NCI-H1105 (cell line): Measurements from ENCODE around the gene SORBS2.

ENCODE experiments used
- DNase-seq: peaks from one replicate; lab custom pipeline; 2025; lab: John Stamatoyannopoulos, UW

The SORBS2 gene

DNA sequence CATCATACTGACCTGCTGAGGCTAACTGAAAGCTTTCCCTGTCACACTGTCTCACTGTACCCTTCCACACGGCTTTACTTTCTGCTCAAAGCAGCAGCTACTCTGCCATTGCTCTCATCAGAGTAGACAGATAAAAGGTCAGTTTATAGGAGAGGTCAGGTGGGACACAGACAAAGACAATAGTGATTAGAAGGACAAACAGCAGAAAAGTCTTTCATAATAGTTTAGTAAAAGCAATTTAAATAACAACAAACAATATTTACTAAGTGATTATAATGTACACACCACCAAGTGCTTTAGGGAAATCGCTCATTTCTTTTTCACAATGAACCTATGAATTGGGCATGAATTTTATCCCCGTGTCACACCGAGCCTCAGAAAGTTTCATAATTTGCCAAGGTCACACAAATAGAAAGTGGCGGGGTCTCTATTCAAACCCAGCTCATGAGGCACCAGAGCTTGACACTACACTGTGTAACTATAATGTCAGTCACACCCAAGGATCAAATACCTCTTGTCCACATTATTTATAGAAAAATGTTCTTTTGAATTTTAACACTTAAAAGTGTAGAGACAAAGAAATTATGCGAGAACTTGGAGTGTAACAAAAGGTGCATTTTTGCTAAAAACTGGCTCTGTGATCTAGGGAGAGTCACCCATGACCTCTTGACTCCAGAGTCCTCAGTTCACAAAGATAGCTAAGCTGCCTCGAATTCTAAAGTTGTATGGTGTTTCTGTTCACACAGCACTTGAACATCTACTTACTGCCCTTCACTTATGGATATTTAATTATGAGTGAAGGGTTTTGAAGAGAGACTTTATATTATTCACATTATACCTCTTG lies 24.5 kb upstream of the SORBS2 start:
- no peak for DNase-seq

DNA sequence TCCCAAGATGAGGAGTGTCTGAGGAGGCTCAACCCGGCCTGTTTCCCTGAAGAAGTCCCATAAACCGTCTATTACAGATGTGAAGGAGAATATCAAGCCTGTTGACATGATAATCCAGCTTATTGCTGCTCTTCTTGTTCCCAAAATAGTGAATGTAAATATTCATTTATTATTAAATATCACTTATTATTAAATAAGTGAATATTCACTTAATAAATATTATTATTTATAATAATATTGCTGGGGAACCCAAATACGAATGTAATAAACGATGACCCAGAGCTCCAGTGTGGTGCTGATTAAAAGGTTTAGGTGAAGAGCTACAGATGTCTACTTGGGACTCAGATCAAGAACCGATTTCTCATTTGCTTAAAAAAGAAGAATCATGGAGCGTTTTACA lies 23.8 kb upstream of the SORBS2 start:
- no peak for DNase-seq

DNA sequence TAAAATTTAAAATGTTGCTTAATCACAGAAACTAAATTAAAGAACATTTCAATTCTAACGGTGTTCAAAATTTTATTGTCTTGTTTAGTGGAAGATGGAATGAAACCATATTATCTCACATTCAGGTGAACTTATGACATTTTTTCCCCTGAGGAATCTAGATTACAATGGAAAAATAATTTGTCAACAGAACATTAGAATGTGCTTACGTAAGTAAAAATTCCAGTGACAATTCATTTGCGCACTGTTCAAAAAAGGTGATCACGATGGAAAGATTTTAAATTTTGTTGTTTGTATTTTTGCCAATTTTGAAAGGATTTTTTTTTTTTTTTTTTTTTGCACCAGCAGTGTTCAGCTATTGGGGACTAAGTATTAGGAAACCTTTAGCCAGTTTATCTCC lies 23.3 kb upstream of the SORBS2 start:
- DNase-seq, result no peak

DNA sequence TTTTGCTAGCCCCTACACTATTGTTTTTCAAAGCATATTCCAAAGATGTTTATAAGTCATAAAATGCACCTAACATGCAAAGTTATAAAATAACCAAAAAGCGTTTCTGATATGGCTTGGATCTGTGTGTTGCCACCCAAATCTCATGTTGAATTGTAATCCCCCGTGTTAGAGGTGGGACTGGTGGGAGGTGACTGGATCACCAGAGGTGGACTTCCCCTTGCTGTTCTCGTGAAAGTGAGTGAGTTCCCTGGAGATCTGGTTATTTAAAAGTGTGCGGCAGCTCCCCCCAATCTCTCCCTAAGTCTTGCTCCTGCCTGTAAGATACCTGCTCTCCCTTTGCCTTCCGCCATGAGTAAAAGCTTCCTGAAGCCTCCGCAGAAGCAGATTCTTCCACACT lies 22.8 kb upstream of the SORBS2 start:
- no peak for DNase-seq

DNA sequence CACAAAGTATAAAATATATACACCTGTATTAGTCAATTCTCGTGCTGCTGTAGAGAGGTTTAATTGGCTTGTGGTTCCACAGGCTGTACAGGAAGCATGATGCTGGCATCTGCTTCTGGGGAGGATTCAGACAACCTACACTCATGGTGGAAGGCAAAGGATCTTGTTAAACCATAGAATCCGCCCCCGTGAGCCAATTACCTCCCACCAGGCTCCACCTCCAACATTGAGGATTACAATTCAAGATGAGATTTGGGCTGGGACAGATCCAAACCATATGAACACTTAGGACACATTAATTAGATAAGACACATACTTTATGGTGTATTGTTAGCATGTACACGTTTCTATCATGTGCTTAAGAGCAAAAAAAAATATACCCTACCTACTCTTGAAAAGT lies 22.1 kb upstream of the SORBS2 start:
- DNase-seq, result no peak

DNA sequence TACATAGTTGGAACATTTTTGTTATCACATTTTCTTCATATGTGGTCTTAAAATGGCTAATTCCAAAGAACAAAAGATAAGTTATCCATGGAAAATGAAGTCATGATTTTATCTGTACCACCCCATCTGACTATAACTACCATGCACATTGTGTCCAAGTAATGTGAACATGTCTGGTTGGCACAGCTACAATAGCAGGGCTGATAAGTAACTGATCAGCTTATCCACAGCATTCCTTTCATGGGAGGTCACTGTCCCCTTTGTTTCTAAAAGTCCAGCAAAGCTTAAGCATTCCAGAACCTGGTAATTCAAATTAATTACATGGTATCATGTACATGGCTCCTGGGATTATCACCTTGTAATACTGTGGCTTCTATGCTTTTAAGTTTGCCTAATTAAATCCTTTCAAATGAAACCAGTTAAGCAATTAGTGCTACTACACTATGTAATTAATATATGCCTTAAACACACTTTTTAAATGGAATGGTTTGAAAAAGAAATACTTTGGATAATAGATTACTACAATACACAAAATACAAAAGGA lies 21.1 kb upstream of the SORBS2 start:
- DNase-seq, result no peak

DNA sequence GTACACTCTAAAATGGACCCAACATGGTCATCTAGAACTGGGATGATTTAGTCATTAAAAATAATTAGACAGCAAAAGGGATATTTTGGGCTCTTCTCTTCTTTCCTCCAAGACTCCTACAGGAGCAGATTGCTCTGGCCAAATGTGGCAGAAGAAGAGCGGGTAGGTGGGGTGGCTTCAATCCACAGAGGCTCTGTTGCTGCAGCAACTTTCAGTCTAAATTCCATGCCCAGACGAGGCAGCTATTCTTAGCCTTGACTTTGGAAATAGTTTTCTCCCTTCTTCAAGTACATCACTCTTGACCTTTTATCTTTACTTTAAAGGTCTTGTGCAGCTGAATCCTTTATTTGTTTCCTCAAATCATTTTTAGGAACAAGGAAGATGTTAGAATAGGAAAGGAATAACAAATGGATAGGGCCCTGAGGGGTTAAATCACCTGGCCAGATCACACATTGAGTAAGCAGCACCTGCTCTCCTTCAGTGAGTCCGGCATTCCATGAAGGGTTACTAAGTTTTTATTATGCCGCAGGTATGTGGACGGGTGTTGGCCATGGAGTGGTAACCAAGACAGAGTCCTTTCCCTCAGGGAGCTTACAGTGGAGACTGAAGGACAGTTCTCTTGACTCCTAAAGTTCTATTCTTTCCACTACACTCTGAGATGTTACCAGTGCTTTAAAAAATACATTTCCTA lies 19.3 kb upstream of the SORBS2 start:
- DNase-seq, result no peak

DNA sequence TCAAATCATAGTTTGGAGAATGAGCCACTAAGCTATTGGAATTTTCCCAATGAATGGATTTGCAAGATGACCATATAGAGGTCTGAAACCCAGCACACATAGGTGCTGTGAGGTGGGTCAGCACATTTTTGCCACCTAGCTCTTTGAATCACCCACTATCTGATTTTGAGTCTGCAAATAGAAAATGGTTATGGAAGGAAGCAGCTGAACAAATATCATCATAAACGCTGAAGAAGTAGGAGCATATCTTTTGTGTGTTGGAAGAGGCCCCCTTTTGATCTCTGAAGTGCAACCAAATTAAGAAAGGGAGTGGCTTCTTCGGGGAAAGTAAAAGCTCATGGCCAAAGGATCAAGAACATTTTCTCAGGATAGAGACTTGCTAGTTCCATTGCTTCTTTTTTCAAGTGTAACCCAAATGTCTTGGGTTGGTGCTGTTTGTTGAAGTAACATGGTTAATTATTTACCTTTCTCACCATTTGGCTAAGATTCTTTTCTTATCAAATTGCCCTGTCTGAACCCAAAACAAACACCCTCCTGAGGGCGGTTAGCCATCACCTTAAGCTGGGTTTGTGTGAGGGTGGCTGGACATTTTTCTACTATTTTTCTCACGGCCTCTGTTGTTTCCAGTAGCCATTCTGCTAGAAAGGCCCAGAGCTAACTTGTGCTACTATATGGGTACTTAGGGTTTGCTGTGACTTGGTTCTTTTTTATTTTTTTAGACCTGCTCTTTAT lies 18.4 kb upstream of the SORBS2 start:
- DNase-seq, result no peak

DNA sequence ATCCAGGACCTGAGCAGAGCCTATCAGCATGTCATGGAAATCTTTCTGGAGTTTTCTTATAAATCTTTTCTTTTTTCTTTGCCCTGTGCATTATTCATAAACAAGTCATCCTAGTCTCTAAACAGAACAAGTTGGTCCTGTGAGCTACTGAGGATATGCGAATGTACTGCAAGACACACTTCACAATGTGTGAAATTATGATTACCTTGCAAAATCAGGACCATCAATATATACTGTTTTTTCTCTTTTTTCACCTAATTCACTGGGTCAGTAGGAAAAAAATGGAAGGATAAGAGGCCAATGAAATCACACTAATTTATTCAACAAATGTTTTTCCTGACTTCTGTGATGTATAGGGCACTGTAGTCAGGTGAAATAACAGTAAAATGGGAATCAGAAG lies 14.4 kb upstream of the SORBS2 start:
- DNase-seq, result no peak

DNA sequence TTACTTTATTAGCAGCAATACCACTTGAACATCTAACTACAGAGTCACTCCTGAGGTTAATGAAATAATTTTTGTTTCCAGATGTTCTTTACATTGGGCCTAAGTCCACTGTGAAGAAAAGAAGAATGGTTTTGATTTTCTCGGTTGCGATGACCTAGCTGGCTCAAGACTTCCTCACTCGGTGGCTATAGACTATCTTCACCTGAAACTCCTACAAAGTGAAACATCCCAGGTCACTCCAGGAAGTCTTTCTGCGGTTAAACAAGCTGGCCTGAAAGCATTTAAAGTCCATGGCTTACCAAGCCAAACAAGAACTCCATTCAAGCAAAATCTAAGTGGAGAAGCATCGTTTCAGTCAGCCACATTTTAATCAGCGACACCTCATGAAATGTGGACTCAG lies 13.7 kb upstream of the SORBS2 start:
- no peak for DNase-seq

DNA sequence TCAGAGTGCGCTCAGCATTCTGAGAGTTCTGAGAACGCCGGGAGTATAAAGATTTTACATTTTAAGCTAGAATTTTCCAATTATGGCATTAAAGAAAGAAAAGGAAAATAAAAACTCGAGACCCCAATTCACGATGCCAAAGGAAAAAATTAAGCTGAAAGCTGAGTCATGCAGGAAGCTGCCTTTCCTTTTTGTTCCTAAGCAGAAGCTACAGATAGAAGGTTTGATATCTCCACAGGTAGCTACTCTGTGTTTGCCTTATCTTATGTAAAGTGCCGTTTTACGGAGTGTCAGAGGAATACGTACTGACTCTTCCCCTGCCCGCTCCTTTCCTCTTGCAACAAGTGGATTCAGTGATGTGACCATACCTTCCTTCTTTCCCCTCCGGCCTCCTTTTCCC lies 10.8 kb upstream of the SORBS2 start:
- DNase-seq, result no peak

DNA sequence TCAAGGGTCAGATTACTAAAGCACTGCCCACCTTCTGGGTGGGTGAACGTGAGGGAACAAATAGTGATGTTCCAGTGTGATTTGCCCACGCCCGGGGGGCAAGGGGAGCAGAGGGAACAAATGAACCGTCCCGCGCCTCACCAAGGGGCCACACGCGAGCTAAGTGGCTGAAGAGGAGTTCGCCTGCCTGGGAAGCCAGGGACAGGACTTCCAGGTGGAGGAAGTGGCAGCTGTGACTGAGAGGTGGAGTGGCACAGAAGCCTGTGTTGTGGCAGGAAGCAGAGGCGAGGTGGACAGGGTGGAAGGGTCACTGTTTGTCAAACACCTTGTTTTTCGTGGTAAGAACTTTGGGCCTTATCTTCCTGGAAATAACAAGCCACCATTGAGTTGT lies 9.0 kb upstream of the SORBS2 start:
- no peak for DNase-seq

DNA sequence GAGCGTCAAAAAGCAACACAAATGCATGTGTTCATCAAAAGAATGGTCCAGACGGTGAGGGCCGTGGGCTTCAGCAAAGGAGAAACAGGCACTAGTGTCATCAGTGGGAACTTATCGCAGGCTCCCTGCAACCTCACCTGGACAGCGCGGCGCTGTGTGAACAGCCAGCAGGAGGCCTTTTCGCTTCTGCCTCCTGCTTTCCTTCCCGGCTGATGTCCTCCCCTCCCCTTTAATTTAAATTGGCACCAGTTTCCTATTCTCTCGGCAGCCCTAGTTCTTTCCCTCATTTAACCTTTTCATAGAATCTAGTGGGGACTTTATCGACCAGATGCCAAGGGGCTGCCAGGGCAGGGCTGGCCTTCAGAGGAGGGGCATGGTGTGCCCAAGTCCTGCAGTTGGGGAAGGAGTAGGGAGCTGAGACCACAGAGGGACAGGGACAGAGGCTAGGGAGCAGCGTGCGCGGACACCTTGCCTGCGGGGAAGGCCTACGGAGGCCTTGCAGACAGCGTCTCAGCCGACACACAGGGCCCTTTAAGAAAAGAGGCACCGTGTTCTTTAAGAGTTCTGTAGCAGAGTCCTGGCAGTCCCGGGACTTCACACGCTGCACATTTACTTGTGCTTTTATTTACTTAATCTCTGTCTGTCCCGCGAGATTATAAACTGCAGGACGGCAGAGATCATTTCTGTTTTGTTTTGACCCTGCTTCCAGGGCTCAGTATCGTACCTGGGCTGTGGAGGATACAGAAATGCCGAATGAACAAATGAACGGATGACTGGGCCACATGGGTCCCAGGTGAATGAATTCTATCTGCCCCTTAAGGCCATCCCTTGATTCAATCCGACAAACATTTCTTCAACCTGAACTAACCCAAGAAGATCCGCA lies 8.4 kb upstream of the SORBS2 start:
- no peak for DNase-seq

DNA sequence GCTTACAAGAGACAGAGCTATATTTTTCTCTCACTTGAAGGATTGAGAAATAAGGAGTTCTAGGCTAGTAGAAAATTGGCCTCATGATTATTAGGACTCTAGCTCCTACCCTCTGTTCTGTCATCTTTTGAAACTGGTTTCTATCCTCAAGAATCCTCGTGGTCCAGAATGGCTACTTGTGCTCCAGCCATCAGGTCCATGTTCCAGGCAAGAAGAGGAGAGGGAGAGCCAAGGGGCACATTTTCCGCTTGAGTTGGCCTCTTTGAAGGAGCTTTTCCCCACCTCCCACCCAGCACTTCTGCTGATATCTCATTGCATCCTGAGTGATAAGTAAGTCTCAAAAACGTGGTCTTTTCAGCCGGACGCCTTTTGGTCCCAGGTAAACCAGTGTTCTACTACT lies 7.2 kb upstream of the SORBS2 start:
- no peak for DNase-seq

DNA sequence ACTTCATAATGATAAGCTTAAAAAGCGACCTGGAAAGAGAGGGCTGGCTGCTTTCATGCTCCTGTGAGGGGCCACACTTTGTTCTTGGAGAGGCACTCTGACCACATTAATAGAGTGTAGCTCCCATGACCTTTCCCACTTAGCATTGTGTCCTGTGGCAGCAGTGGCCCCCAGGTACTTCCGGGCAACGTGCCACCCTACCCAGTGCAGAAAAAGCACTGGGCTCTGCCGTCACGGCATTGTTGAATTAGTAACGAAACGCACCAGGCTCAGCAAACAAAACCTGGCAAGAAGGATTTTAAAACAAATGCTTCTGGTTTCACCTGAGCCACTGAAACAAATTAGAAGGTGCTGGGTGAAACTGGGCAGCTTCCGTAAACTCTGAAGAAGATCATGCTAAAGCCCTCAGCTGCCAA lies 5.4 kb upstream of the SORBS2 start:
- DNase-seq, result no peak

DNA sequence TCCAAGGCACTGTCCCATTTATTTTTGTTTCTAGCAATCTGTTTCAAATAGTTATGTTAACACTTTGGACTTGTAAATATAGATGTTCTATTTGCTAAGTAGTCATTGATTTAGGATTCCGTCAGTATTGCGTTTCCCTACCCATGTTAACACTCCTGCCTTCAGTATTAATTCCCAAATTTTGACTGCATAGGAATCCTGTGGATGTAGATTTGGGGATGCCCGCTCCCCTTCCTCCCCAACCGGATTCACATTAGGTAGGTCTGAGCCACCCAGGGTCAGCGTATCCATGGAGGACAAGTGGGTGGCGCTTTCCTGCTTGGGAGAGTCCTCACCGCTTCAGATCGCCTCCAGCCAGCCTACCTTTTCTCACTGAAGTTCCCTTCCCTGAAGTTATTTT lies 1.1 kb upstream of the SORBS2 start:
- no peak for DNase-seq

DNA sequence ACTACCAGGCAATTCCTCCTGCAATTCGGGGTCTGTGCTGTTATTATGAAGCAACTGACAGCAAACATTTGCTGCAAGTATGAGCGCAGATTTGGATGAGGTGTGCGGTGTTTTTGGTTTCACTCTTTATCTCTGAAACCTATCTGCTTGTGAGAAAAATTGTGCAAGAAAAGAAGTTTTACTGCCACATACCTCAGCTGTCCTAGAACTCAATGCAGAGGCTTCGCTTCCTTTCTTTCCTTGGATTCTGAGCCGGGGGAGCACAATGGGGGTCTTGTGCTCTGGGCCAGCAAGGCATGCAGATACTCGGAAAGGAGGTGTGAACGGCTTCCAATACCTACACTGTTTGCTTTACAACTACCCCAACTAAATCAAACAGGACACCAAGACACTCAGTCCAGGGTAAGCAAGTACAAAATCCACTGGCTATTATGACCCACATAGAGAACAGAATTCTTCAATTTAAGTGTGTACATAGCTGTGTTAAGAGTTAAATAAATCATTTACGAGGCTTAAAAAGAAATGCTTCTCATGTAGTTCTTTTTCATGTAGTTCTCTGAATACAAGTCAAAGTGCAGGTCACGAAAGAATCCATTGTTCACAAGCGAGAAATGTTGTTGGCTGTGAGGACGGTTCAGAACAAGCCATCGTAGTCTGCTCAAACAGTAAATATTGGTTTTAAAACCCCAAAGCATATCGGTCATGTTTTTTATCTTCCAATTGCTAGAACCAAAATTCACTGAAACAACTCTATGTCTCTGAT lies 1.1 kb downstream of the SORBS2 start:
- DNase-seq, result no peak

DNA sequence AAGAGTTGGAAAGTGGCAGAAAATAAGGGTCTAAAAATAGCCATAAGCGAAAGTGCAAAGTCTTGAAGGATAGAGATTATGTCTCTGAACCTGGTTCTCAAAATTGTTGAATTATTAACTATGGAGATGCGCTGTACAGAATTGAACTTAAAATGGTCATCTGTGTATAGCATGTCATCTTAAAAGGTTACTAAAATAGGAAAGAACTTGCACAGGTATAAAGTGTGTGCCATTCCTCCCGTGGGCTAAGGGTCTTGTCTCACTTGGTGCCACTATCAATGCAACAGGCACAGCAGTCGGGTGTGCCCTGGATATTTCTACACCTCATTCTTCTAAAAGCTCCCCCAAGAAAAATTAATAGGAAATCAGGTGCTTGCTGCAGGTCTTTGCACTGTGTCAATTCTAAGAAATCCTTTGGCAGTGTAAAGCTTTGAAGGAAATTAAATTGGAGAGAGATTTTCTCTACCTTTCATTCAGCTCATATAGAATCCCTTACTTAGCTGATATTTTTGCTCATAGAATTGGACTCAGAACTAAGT lies 2.4 kb downstream of the SORBS2 start:
- DNase-seq, result no peak

DNA sequence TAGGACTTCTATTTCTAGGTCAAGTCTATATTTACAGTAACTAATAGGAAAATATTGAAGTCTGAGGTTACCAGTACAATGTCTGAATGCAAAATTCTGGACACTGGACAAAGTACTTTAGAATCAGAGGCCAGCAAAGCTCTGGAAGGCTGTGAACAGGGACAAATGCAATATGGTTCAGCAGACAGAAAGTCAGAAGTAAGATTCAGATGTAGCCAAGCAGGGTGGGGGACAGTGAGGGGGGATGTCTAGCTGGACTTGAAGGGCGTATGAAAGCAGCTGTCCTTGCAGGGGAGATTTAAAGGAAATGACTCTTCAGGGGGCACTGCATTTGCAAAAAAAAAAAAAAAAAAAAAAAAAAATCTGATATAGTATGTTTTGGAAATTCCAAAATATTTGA lies 2.9 kb downstream of the SORBS2 start:
- DNase-seq, result no peak

DNA sequence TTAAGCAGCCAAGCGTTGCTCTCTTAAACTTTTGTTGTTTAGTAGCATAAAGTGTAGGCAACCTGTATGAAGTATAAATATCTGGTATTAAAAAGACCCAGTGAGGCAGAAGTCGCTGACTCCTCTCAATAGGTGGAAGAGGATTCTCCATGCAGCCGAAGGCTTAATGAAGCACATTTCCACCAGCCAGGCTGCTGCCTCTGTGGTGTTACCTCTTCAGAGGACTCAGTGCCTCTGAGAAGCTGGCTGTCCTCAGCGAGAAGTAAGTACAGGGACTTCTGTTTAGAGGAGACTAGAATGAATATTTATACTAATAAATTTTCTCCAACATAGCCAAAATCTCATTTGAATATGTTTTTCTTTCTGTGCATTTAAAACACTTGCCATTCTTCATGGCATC lies 6.0 kb downstream of the SORBS2 start:
- DNase-seq, result no peak
